ENCODE results near the gene ITGB7.

- TF ChIP-seq CTCF (IDR thresholded peaks at IDR 0.05) (no peak), POLR2A (IDR thresholded peaks at IDR 0.05) (no peak)
Measured at GRCh38 chr12:53180931-53181645, 26.0 kb downstream of the ITGB7 start.

Data from body of pancreas (tissue), 4 donors.